Anterior cingulate cortex (tissue), 58 donors: ENCODE data around the gene MICALL2.

Experiments
- DNase-seq, 58 donors: peaks; one replicate each; lab custom pipeline; 2025; lab: John Stamatoyannopoulos, UW

MICALL2 gene

GRCh38 chr7:1438208-1438607 is 21.1 kb downstream of the MICALL2 start:
- no peak for DNase-seq

GRCh38 chr7:1437155-1437880 is 22.0 kb downstream of the MICALL2 start:
- no peak for DNase-seq

- no peak for DNase-seq
These were observed 22.7 kb downstream of the MICALL2 start for GRCh38 chr7:1436608-1437007.

- no peak for DNase-seq
These were observed 24.2 kb downstream of the MICALL2 start for GRCh38 chr7:1434891-1435670.

GRCh38 chr7:1434165-1434718 is 25.0 kb downstream of the MICALL2 start:
- DNase-seq, result no peak

- no peak for DNase-seq
These were observed 25.9 kb downstream of the MICALL2 start for GRCh38 chr7:1433128-1433920.

- DNase-seq, result peak in 39 of 58 donors; percentile 4 to 72 (median 36)
These were observed 26.7 kb downstream of the MICALL2 start for GRCh38 chr7:1432411-1433082.

GRCh38 chr7:1431634-1432380 is 27.5 kb downstream of the MICALL2 start:
- DNase-seq, result no peak

- DNase-seq, result no peak
These were observed 28.0 kb downstream of the MICALL2 start for GRCh38 chr7:1431226-1431625.

- no peak for DNase-seq
These were observed 29.0 kb downstream of the MICALL2 start for GRCh38 chr7:1430056-1430845.

- no peak for DNase-seq
These were observed 30.2 kb downstream of the MICALL2 start for GRCh38 chr7:1428941-1429501.

GRCh38 chr7:1427064-1427657 is 32.1 kb downstream of the MICALL2 start:
- no peak for DNase-seq

GRCh38 chr7:1426474-1426873 is 32.8 kb downstream of the MICALL2 start:
- DNase-seq, result no peak

GRCh38 chr7:1425292-1426136 is 33.8 kb downstream of the MICALL2 start:
- DNase-seq, result no peak

GRCh38 chr7:1424041-1424440 is 35.2 kb downstream of the MICALL2 start:
- no peak for DNase-seq

GRCh38 chr7:1423264-1423811 is 35.9 kb downstream of the MICALL2 start:
- DNase-seq, result no peak
